Astrocyte (in vitro differentiated cells and primary cell): Measurements from ENCODE around the gene MGMT.

Experiments used
- CTCF ChIP-seq: IDR thresholded peaks from 2 replicates; pipeline ENCODE4 v1.5.1; 2011; ENCODE audit warnings: low read depth, mild to moderate bottlenecking, inconsistent platforms, low read length, moderate library complexity; ENCODE audit not compliant: insufficient read depth
- EZH2 ChIP-seq: IDR thresholded peaks from 2 replicates; pipeline ENCODE4 v1.6.1; 2012; ENCODE audit warnings: mild to moderate bottlenecking, low read length, inconsistent platforms; ENCODE audit not compliant: insufficient read depth

DNA sequence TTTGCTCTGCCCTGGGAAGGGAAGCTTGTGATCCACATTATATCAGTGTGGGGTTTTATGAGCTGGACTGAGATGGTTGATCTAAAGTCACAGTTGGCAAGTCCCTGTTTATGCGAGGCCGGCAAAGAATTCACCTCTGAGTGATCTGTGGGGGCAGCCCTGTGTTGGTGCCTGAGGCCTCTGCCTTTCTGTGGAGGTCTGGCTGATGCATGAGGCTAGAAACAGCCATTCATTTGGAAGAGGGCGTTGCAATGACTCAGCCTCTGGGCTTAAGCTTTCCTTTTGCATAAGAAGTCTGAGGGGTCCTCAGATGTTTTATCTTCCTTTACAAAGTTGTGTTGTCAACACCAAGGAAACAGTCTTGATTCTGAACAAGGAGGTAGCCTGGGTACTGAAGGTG is 126.9 kb downstream of the MGMT start:
- TF ChIP-seq CTCF (no peak), EZH2 (no peak)
